Measurements from ENCODE around the gene NDUFA6. TPM values are rescaled to one million over a fixed set of nuclear protein-coding genes. Genes with fewer than 3 reads are reported as not detected.

NDUFA6 gene
- total and polyA plus RNA-seq, 2 of the 13 experiments (the other 11 are each of a cell fraction or from before 2014, with no cell fraction given), result 68.5 to 87.8 TPM

Small RNA genes within 50 kb of the gene (small RNA-seq; reads per million reads assigned to genes)
- gene SNORD13P1 (ENCODE audit: insufficient read depth in 2 of 3, insufficient read length in 3 of 3, low read depth in 2 of 3, low replicate concordance in 1 of 3), result 0 reads per million in 3 experiments

Other genes with a start within 250 kb of the NDUFA6 start
- not detected in 2 replicates for gene SHISA8, start 175.7 kb downstream of the NDUFA6 start, total RNA-seq (2016; rRNA removed; fragmentation: Illumina TruSeq; extraction: Trizol)
- gene SHISA8, start 175.7 kb downstream of the NDUFA6 start, polyA plus RNA-seq (2011; rRNA removed), result not detected in 2 replicates
- gene TNFRSF13C, start 164.0 kb downstream of the NDUFA6 start, total RNA-seq (2016; rRNA removed; fragmentation: Illumina TruSeq; extraction: Trizol), result 0.11 TPM in 1 of 2 replicates, not detected in the other
- gene TNFRSF13C, start 164.0 kb downstream of the NDUFA6 start, polyA plus RNA-seq (2011; rRNA removed), result 0.22 and 0.29 TPM in 2 replicates
- gene CENPM, start 143.6 kb downstream of the NDUFA6 start, total RNA-seq (2016; rRNA removed; fragmentation: Illumina TruSeq; extraction: Trizol), result 37.3 and 41.8 TPM in 2 replicates
- 10.6 and 11.2 TPM in 2 replicates for gene CENPM, start 143.6 kb downstream of the NDUFA6 start, polyA plus RNA-seq (2011; rRNA removed)
- gene SEPTIN3, start 121.3 kb downstream of the NDUFA6 start, total RNA-seq (2016; rRNA removed; fragmentation: Illumina TruSeq; extraction: Trizol), result not detected in 2 replicates
- 0.04 and 0.08 TPM in 2 replicates for gene SEPTIN3, start 121.3 kb downstream of the NDUFA6 start, polyA plus RNA-seq (2011; rRNA removed)
- not detected in 2 replicates for gene WBP2NL, start 92.0 kb downstream of the NDUFA6 start, total RNA-seq (2016; rRNA removed; fragmentation: Illumina TruSeq; extraction: Trizol)
- gene WBP2NL, start 92.0 kb downstream of the NDUFA6 start, polyA plus RNA-seq (2011; rRNA removed), result not detected in 2 replicates
- 9.1 and 15.1 TPM in 2 replicates for gene NAGA, start 20.0 kb downstream of the NDUFA6 start, total RNA-seq (2016; rRNA removed; fragmentation: Illumina TruSeq; extraction: Trizol)
- gene NAGA, start 20.0 kb downstream of the NDUFA6 start, polyA plus RNA-seq (2011; rRNA removed), result 23.4 and 25.7 TPM in 2 replicates
- 0.07 TPM in 1 of 2 replicates, not detected in the other for gene PHETA2, start 16.5 kb downstream of the NDUFA6 start, total RNA-seq (2016; rRNA removed; fragmentation: Illumina TruSeq; extraction: Trizol)
- gene PHETA2, start 16.5 kb downstream of the NDUFA6 start, polyA plus RNA-seq (2011; rRNA removed), result not detected in 2 replicates
- gene SMDT1, start 11.1 kb downstream of the NDUFA6 start, total RNA-seq (2016; rRNA removed; fragmentation: Illumina TruSeq; extraction: Trizol), result 8.3 and 13.3 TPM in 2 replicates
- 26.6 and 32.8 TPM in 2 replicates for gene SMDT1, start 11.1 kb downstream of the NDUFA6 start, polyA plus RNA-seq (2011; rRNA removed)
- 0.18 and 1.0 TPM in 2 replicates for gene CYP2D6, start 40.0 kb upstream of the NDUFA6 start, total RNA-seq (2016; rRNA removed; fragmentation: Illumina TruSeq; extraction: Trizol)
- 3.7 and 4.4 TPM in 2 replicates for gene CYP2D6, start 40.0 kb upstream of the NDUFA6 start, polyA plus RNA-seq (2011; rRNA removed)
- 23.7 and 25.7 TPM in 2 replicates for gene TCF20, start 179.9 kb upstream of the NDUFA6 start, total RNA-seq (2016; rRNA removed; fragmentation: Illumina TruSeq; extraction: Trizol)
- 12.8 and 15.8 TPM in 2 replicates for gene TCF20, start 179.9 kb upstream of the NDUFA6 start, polyA plus RNA-seq (2011; rRNA removed)

Data from HepG2 (cell line).